Esophagus squamous epithelium (tissue), 4 donors: ENCODE measurements around the gene MMP25.

Source experiments
- CTCF ChIP-seq, 6 experiments: fragments of 450-650 bp in 4 of 6; fragments of 200-600 bp in 2 of 6; sonication (generic) in 2 of 6; IDR thresholded peaks; one replicate each; pipeline ENCODE4 v1.5.1; 2016 to 2019; ENCODE audit warnings: antibody characterized with exemption in 6 of 6, mild to moderate bottlenecking in 4 of 6, moderate library complexity in 4 of 6
- POLR2A ChIP-seq, 4 donors: fragments of 450-650 bp; IDR thresholded peaks; one replicate each; pipeline ENCODE4 v1.6.1; 2017; ENCODE audit warnings: antibody characterized with exemption in 4 of 4, mild to moderate bottlenecking in 4 of 4, moderate library complexity in 3 of 4

GRCh38 chr16:3050487-3050886, 4.1 kb downstream of the MMP25 start:
- TF ChIP-seq POLR2A (IDR thresholded peaks at IDR 0.05) (no peak), CTCF (IDR thresholded peaks at IDR 0.05) (no peak)
